Choroid plexus epithelial cell (primary cell): ENCODE results near the gene RNF187.

Source experiments
- DNase-seq: peaks from one replicate; pipeline ENCODE4 v3.0.0-alpha.2; 2010; ENCODE audit warnings: low read depth
- H3K4me3 ChIP-seq: 2 replicates; pipeline ENCODE4 v1.5.1; 2011; ENCODE audit warnings: low read depth, mild to moderate bottlenecking, control low read depth, low read length, moderate library complexity
- TF ChIP-seq, protein P1 (sequence below): conservative IDR thresholded peaks from 2 replicates; pipeline ENCODE4 v1.5.1; 2011; ENCODE audit warnings: low read depth, mild to moderate bottlenecking, control low read depth, inconsistent platforms, low read length, moderate library complexity

Gene RNF187

GRCh38 chr1:228544921-228545591 lies 57.9 kb downstream of the RNF187 start:
- no peak overlapping the region for H3K4me3 ChIP-seq
- TF ChIP-seq, protein P1, sequence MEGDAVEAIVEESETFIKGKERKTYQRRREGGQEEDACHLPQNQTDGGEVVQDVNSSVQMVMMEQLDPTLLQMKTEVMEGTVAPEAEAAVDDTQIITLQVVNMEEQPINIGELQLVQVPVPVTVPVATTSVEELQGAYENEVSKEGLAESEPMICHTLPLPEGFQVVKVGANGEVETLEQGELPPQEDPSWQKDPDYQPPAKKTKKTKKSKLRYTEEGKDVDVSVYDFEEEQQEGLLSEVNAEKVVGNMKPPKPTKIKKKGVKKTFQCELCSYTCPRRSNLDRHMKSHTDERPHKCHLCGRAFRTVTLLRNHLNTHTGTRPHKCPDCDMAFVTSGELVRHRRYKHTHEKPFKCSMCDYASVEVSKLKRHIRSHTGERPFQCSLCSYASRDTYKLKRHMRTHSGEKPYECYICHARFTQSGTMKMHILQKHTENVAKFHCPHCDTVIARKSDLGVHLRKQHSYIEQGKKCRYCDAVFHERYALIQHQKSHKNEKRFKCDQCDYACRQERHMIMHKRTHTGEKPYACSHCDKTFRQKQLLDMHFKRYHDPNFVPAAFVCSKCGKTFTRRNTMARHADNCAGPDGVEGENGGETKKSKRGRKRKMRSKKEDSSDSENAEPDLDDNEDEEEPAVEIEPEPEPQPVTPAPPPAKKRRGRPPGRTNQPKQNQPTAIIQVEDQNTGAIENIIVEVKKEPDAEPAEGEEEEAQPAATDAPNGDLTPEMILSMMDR = no peak
- DNase-seq = no peak
